ENCODE measurements around the gene CCDC28A.

DNA sequence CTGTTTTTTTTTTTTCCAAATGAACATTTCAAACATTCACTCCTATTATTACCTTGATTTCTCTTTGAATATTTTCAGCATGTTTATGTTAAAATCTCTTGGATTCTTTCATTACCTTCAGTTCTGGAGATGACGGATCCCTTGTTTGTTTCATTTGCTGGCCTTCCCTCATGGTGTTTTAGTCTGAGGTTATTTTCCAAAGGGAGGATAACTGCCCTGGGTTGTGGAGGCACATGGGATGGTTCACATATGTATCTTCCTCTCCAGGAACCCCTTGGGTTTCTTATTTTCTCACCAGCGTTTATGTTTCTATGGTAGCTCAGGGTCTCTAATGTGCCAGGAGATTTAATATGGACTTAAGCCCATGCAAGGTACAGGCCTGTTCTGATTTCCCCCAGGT is 58.6 kb downstream of the CCDC28A start:
- TF ChIP-seq TCF4 (CRISPR knock-in tag; IDR thresholded peaks at IDR 0.05; ENCODE audit: borderline replicate concordance) = no peak
- no peak for TF ChIP-seq ESRRG (CRISPR knock-in tag; IDR thresholded peaks at IDR 0.05)
- TF ChIP-seq, protein P1, sequence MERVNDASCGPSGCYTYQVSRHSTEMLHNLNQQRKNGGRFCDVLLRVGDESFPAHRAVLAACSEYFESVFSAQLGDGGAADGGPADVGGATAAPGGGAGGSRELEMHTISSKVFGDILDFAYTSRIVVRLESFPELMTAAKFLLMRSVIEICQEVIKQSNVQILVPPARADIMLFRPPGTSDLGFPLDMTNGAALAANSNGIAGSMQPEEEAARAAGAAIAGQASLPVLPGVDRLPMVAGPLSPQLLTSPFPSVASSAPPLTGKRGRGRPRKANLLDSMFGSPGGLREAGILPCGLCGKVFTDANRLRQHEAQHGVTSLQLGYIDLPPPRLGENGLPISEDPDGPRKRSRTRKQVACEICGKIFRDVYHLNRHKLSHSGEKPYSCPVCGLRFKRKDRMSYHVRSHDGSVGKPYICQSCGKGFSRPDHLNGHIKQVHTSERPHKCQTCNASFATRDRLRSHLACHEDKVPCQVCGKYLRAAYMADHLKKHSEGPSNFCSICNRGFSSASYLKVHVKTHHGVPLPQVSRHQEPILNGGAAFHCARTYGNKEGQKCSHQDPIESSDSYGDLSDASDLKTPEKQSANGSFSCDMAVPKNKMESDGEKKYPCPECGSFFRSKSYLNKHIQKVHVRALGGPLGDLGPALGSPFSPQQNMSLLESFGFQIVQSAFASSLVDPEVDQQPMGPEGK (CRISPR knock-in tag; IDR thresholded peaks at IDR 0.05; ENCODE audit: borderline replicate concordance) = no peak
- no peak for TF ChIP-seq ZNF8 (CRISPR knock-in tag; IDR thresholded peaks at IDR 0.05)
- no peak for TF ChIP-seq ISL1 (CRISPR knock-in tag; IDR thresholded peaks at IDR 0.05)
- TF ChIP-seq, protein P2, sequence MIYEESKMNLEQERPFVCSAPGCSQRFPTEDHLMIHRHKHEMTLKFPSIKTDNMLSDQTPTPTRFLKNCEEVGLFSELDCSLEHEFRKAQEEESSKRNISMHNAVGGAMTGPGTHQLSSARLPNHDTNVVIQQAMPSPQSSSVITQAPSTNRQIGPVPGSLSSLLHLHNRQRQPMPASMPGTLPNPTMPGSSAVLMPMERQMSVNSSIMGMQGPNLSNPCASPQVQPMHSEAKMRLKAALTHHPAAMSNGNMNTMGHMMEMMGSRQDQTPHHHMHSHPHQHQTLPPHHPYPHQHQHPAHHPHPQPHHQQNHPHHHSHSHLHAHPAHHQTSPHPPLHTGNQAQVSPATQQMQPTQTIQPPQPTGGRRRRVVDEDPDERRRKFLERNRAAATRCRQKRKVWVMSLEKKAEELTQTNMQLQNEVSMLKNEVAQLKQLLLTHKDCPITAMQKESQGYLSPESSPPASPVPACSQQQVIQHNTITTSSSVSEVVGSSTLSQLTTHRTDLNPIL (CRISPR knock-in tag; IDR thresholded peaks at IDR 0.05; ENCODE audit: low read depth) = no peak
- no peak for TF ChIP-seq TOX (CRISPR knock-in tag; IDR thresholded peaks at IDR 0.05; ENCODE audit: borderline replicate concordance)
- TF ChIP-seq GLIS3 (CRISPR knock-in tag; IDR thresholded peaks at IDR 0.05) = no peak
- TF ChIP-seq RARB (CRISPR knock-in tag; IDR thresholded peaks at IDR 0.05) = no peak
- TF ChIP-seq, protein P3, sequence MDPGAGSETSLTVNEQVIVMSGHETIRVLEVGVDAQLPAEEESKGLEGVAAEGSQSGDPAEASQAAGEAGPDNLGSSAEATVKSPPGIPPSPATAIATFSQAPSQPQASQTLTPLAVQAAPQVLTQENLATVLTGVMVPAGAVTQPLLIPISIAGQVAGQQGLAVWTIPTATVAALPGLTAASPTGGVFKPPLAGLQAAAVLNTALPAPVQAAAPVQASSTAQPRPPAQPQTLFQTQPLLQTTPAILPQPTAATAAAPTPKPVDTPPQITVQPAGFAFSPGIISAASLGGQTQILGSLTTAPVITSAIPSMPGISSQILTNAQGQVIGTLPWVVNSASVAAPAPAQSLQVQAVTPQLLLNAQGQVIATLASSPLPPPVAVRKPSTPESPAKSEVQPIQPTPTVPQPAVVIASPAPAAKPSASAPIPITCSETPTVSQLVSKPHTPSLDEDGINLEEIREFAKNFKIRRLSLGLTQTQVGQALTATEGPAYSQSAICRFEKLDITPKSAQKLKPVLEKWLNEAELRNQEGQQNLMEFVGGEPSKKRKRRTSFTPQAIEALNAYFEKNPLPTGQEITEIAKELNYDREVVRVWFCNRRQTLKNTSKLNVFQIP (CRISPR knock-in tag; IDR thresholded peaks at IDR 0.05; ENCODE audit: borderline replicate concordance, low read depth) = no peak
- TF ChIP-seq ZNF565 (CRISPR knock-in tag; conservative IDR thresholded peaks at IDR 0.05; ENCODE audit: low read depth) = no peak
- TF ChIP-seq, protein P4, sequence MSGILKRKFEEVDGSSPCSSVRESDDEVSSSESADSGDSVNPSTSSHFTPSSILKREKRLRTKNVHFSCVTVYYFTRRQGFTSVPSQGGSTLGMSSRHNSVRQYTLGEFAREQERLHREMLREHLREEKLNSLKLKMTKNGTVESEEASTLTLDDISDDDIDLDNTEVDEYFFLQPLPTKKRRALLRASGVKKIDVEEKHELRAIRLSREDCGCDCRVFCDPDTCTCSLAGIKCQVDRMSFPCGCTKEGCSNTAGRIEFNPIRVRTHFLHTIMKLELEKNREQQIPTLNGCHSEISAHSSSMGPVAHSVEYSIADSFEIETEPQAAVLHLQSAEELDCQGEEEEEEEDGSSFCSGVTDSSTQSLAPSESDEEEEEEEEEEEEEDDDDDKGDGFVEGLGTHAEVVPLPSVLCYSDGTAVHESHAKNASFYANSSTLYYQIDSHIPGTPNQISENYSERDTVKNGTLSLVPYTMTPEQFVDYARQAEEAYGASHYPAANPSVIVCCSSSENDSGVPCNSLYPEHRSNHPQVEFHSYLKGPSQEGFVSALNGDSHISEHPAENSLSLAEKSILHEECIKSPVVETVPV (CRISPR knock-in tag; IDR thresholded peaks at IDR 0.05) = no peak
- no peak for TF ChIP-seq OSR1 (CRISPR knock-in tag; IDR thresholded peaks at IDR 0.05)
- TF ChIP-seq PPARA (CRISPR knock-in tag; IDR thresholded peaks at IDR 0.05; ENCODE audit: borderline replicate concordance) = no peak

Measured in SK-N-SH treated with all-trans-retinoic acid at 6 μM for 48 hours (cell line).